ENCODE results near the gene OXGR1. TPM values are rescaled to one million over a fixed set of nuclear protein-coding genes. Genes with fewer than 3 reads are reported as not detected.
"Not testable (repeated sequence)": the region's sequence is repeated elsewhere in the genome, so short reads cannot be mapped to it uniquely, and the experiment has no call there.

OXGR1 gene
- total and polyA plus RNA-seq, 7 donors: 0.03 to 0.06 (median 0.05) TPM; not detected in 4

GRCh38 chr13:97027162-97027554 lies 32.9 kb upstream of the OXGR1 start:
- ATAC-seq: no peak

GRCh38 chr13:97026531-97027161 lies 32.4 kb upstream of the OXGR1 start:
- Histone ChIP-seq H3K36me3 (ENCODE audit: insufficient read depth in 1 of 2, low read depth in 1 of 2) (no peaks in the 10 kb centered on the region), H3K4me3 (no peak overlapping the region), H3K27ac (no peak overlapping the region), H3K27me3 (ENCODE audit: insufficient read depth in 3 of 3, low read length in 2 of 3) (peaks cover 0 to 4% (median 0%) of the 10 kb centered on the region in 3 donors), H3K4me1 (no peaks in the 10 kb centered on the region), H3K9me3 (no peaks in the 10 kb centered on the region)
- no peak for TF ChIP-seq CTCF (IDR thresholded peaks at IDR 0.05)
- DNase-seq (no peak), ATAC-seq (no peak)
- WGBS, 3 donors: 47 to 56% (median 55%) methylated on average over 5 of the region's 5 CpGs
- intact Hi-C loops (cut with DNase I): no loop called here

More at GRCh38 chr13:97027162-97027554, 32.9 kb upstream of the OXGR1 start:
- H3K4me3 ChIP-seq: no peak overlapping the region
- H3K4me1 ChIP-seq: no peaks in the 10 kb centered on the region
- no peak for TF ChIP-seq CTCF (IDR thresholded peaks at IDR 0.05)
- intact Hi-C loops (cut with DNase I): no loop called here
- no peak overlapping the region for H3K27ac ChIP-seq
- no peaks in the 10 kb centered on the region for H3K36me3 ChIP-seq (ENCODE audit: insufficient read depth in 1 of 2, low read depth in 1 of 2)
- peaks cover 0 to 4% (median 0%) of the 10 kb centered on the region in 3 donors for H3K27me3 ChIP-seq (ENCODE audit: insufficient read depth in 3 of 3, low read length in 2 of 3)
- DNase-seq: no peak
- H3K9me3 ChIP-seq: no peaks in the 10 kb centered on the region

- not testable (repeated sequence) for H3K4me3 ChIP-seq; ATAC-seq; H3K4me1 ChIP-seq; H3K27ac ChIP-seq; DNase-seq; H3K9me3 ChIP-seq; H3K27me3 ChIP-seq (ENCODE audit: insufficient read depth in 3 of 3, low read length in 2 of 3); H3K36me3 ChIP-seq (ENCODE audit: insufficient read depth in 1 of 2, low read depth in 1 of 2)
- intact Hi-C loops (cut with DNase I): loop anchor here in 1 of 2 donors (5.0 kb wide), 1 partner anchor 338 kb away; no protein-coding TSS in a partner anchor
- WGBS, 3 donors: 92 to 97% (median 92%) methylated on average over 1 of the region's 1 CpG
Observed at GRCh38 chr13:97023812-97024211, 29.5 kb upstream of the OXGR1 start.

GRCh38 chr13:97023117-97023516 lies 28.8 kb upstream of the OXGR1 start:
- no peaks in the 10 kb centered on the region for H3K4me1 ChIP-seq
- H3K27ac ChIP-seq: no peak overlapping the region
- no peaks in the 10 kb centered on the region for H3K36me3 ChIP-seq (ENCODE audit: insufficient read depth in 1 of 2, low read depth in 1 of 2)
- no peak overlapping the region for H3K4me3 ChIP-seq
- intact Hi-C loops (cut with DNase I): loop anchor here in 1 of 2 donors (5.0 kb wide), 1 partner anchor 339 kb away; no protein-coding TSS in a partner anchor
- H3K9me3 ChIP-seq: no peaks in the 10 kb centered on the region
- TF ChIP-seq CTCF (IDR thresholded peaks at IDR 0.05): no peak
- H3K27me3 ChIP-seq (ENCODE audit: insufficient read depth in 3 of 3, low read length in 2 of 3): no peaks in the 10 kb centered on the region
- 2 to 17% (median 5%) methylated on average over 1 of the region's 1 CpG for WGBS, 3 donors
- ATAC-seq: no peak
- no peak for DNase-seq

- Histone ChIP-seq H3K36me3 (ENCODE audit: insufficient read depth in 1 of 2, low read depth in 1 of 2) (no peaks in the 10 kb centered on the region), H3K27ac (no peak overlapping the region), H3K9me3 (no peaks in the 10 kb centered on the region), H3K27me3 (ENCODE audit: insufficient read depth in 3 of 3, low read length in 2 of 3) (no peaks in the 10 kb centered on the region), H3K4me3 (no peak overlapping the region), H3K4me1 (no peaks in the 10 kb centered on the region)
- WGBS, 3 donors: 83 to 91% (median 87%) methylated on average over 4 of the region's 4 CpGs
- DNase-seq (no peak), ATAC-seq (no peak)
- intact Hi-C loops (cut with DNase I): loop anchor here in 1 of 2 donors (5.0 kb wide), 1 partner anchor 341 kb away; no protein-coding TSS in a partner anchor
- TF ChIP-seq CTCF (IDR thresholded peaks at IDR 0.05): no peak
Observed at GRCh38 chr13:97021241-97021640, 27.0 kb upstream of the OXGR1 start.

All from psoas muscle (tissue), 8 donors.